Measurements from ENCODE around the gene SLC30A7.

GRCh38 chr1:101006553-101006952 lies 110.7 kb downstream of the SLC30A7 start:
- TF ChIP-seq CTCF (IDR thresholded peaks at IDR 0.05): no peak
- no peak for TF ChIP-seq POLR2A (IDR thresholded peaks at IDR 0.05)

Measured in testis (tissue), 2 donors.